Small intestine (tissue), 7 donors: ENCODE results near the gene TAF11L12. TPM values are rescaled to one million over a fixed set of nuclear protein-coding genes. Genes with fewer than 3 reads are reported as not detected.
"Not testable (repeated sequence)": the region's sequence is repeated elsewhere in the genome, so short reads cannot be mapped to it uniquely, and the experiment has no call there.

Experiments used
- DNase-seq, 2 donors: peaks; one replicate each; pipeline versions ENCODE4 v3.0.0 to v3.0.0-alpha.2; 2013
- FAIRE-seq: peaks from 2 replicates; lab custom pipeline; 2012; peaks lifted over from hg19 to GRCh38; lab: Jason Lieb, UNC
- H3K27ac ChIP-seq, 3 donors: one replicate each; pipeline ENCODE4 v1.5.1; 2013; ENCODE audit warnings: low read length in 2 of 3, mild to moderate bottlenecking in 2 of 3, control low read depth in 1 of 3, inconsistent platforms in 1 of 3, low read depth in 1 of 3, moderate library complexity in 1 of 3
- H3K27me3 ChIP-seq, 3 donors: one replicate each; pipeline ENCODE4 v1.6.1; 2013; ENCODE audit warnings: low read length in 3 of 3, inconsistent platforms in 1 of 3; ENCODE audit not compliant: control insufficient read depth in 3 of 3, insufficient read depth in 3 of 3
- H3K36me3 ChIP-seq, 3 donors: one replicate each; pipeline ENCODE4 v1.6.1; 2013; ENCODE audit warnings: low read length in 3 of 3, inconsistent platforms in 1 of 3, low read depth in 1 of 3, mild to moderate bottlenecking in 1 of 3, moderate library complexity in 1 of 3; ENCODE audit not compliant: control insufficient read depth in 3 of 3, insufficient read depth in 2 of 3
- H3K4me1 ChIP-seq, 3 donors: one replicate each; pipeline ENCODE4 v1.6.1; 2013; ENCODE audit warnings: low read length in 2 of 3, inconsistent platforms in 1 of 3, low read depth in 1 of 3, mild to moderate bottlenecking in 1 of 3, moderate library complexity in 1 of 3; ENCODE audit not compliant: control insufficient read depth in 3 of 3, insufficient read depth in 2 of 3
- H3K4me3 ChIP-seq, 3 donors: one replicate each; pipeline ENCODE4 v1.5.1; 2013; ENCODE audit warnings: low read length in 3 of 3, control low read depth in 1 of 3, inconsistent platforms in 1 of 3, low read depth in 1 of 3, mild to moderate bottlenecking in 1 of 3, moderate library complexity in 1 of 3
- H3K9me3 ChIP-seq, 2 donors: one replicate each; pipeline ENCODE4 v1.6.1; 2013; ENCODE audit warnings: low read depth in 1 of 2, low read length in 1 of 2; ENCODE audit not compliant: control insufficient read depth in 2 of 2, insufficient read depth in 1 of 2
- WGBS, 3 donors: extraction: QIAGEN DNeasy Blood & Tissue Kit; methylation state at CpG; one replicate each; pipeline ENCODE4 v1.1.7; 2013; 5-methylcytosine and 5-hydroxymethylcytosine counted together
- polyA plus RNA-seq, 4 donors: library from polyadenylated mRNA; stranded (reverse) in 3 of 4; unstranded in 1 of 4; fragments of 200-250 nt in 3 of 4; fragments of 120-200 nt in 1 of 4; gene quantifications; one replicate each; pipeline versions ENCODE4 v1.2.1 to v1.2.3, GENCODE V29; 2013
- donor health status: healthy with polysubstance abuse.
- donor health status: control.
- donor health status: control.
- donor health status: Bipolar disorder and iron deficiency.
- donor health status: healthy.

TAF11L12 gene
- polyA plus RNA-seq, 4 donors = not detected

- no peak overlapping the region for H3K4me3 ChIP-seq
- FAIRE-seq = no peak
- peaks cover 0 to 10% of the 10 kb centered on the region in 2 donors for H3K9me3 ChIP-seq
- no peaks in the 10 kb centered on the region for H3K4me1 ChIP-seq
- no peaks in the 10 kb centered on the region for H3K27me3 ChIP-seq
- 86 to 87% (median 87%) methylated on average over 17 of the region's 17 CpGs for WGBS, 3 donors
- no peaks in the 10 kb centered on the region for H3K36me3 ChIP-seq
- no peak overlapping the region for H3K27ac ChIP-seq
- DNase-seq = no peak
Measured at GRCh38 chr5:17614872-17615605, 4.8 kb downstream of the TAF11L12 start.

GRCh38 chr5:17619354-17619753 lies 9.2 kb downstream of the TAF11L12 start:
- no peaks in the 10 kb centered on the region for H3K27me3 ChIP-seq
- H3K4me3 ChIP-seq = no peak overlapping the region
- H3K27ac ChIP-seq = no peak overlapping the region
- H3K4me1 ChIP-seq = no peaks in the 10 kb centered on the region
- no peaks in the 10 kb centered on the region for H3K36me3 ChIP-seq
- no peak for FAIRE-seq
- peaks cover 0 to 14% of the 10 kb centered on the region in 2 donors for H3K9me3 ChIP-seq
- 83 to 100% (median 89%) methylated on average over 1 to 3 of the region's 3 CpGs for whole genome bisulfite sequencing, 3 donors
- DNase-seq = no peak

GRCh38 chr5:17620627-17621026 lies 10.4 kb downstream of the TAF11L12 start:
- Histone ChIP-seq H3K4me3 (no peak overlapping the region), H3K27ac (no peak overlapping the region), H3K9me3 (peaks cover 0 to 10% of the 10 kb centered on the region in 2 donors), H3K36me3 (no peaks in the 10 kb centered on the region), H3K27me3 (no peaks in the 10 kb centered on the region), H3K4me1 (no peaks in the 10 kb centered on the region)
- DNase-seq (no peak), FAIRE-seq (no peak)
- WGBS, 3 donors = 81 to 86% (median 86%) methylated on average over 15 to 17 of the region's 17 CpGs

- Histone ChIP-seq H3K27ac (no peak overlapping the region), H3K27me3 (no peaks in the 10 kb centered on the region), H3K4me3 (no peak overlapping the region), H3K9me3 (peaks cover 0 to 3% of the 10 kb centered on the region in 2 donors), H3K4me1 (no peaks in the 10 kb centered on the region), H3K36me3 (no peaks in the 10 kb centered on the region)
- FAIRE-seq = no peak
- WGBS, 3 donors = 82 to 92% (median 90%) methylated on average over 11 of the region's 11 CpGs
- no peak for DNase-seq
Measured at GRCh38 chr5:17625686-17626085, 15.5 kb downstream of the TAF11L12 start.

GRCh38 chr5:17631788-17632187 lies 21.6 kb downstream of the TAF11L12 start, which contains the start of gene TAF11L13:
Gene TAF11L13 (plus strand): TSS chr5:17632088.
- not testable (repeated sequence) for H3K27me3 ChIP-seq, H3K4me1 ChIP-seq, H3K9me3 ChIP-seq, H3K27ac ChIP-seq, H3K36me3 ChIP-seq, DNase-seq, FAIRE-seq, H3K4me3 ChIP-seq
- WGBS, 3 donors = 65 to 83% (median 77%) methylated on average over 4 to 9 of the region's 12 CpGs

GRCh38 chr5:17634160-17634559 lies 24.0 kb downstream of the TAF11L12 start, which contains the start of gene TAF11L14:
Gene TAF11L14 (plus strand): TSS chr5:17634460.
- H3K27me3 ChIP-seq = no peaks in the 10 kb centered on the region
- H3K4me3 ChIP-seq = no peak within 1 kb of the TSS
- H3K27ac ChIP-seq = no peak within 1 kb of the TSS
- 77 to 86% (median 85%) methylated on average over 5 of the region's 5 CpGs for WGBS, 3 donors
- no peaks in the 10 kb centered on the region for H3K4me1 ChIP-seq
- no peaks in the 10 kb centered on the region for H3K36me3 ChIP-seq
- no peak for DNase-seq
- FAIRE-seq = no peak
- peaks cover 0 to 8% of the 10 kb centered on the region in 2 donors for H3K9me3 ChIP-seq

GRCh38 chr5:17649232-17649631 lies 39.0 kb downstream of the TAF11L12 start:
- not testable (repeated sequence) for H3K4me3 ChIP-seq, H3K36me3 ChIP-seq, DNase-seq, FAIRE-seq, H3K27me3 ChIP-seq, H3K4me1 ChIP-seq, H3K27ac ChIP-seq
- peaks cover 0 to 11% of the 10 kb centered on the region in 2 donors for H3K9me3 ChIP-seq
- WGBS, 3 donors = 90 to 95% (median 95%) methylated on average over 10 of the region's 10 CpGs

- not testable (repeated sequence) for H3K9me3 ChIP-seq, FAIRE-seq, H3K27ac ChIP-seq, H3K36me3 ChIP-seq, H3K4me3 ChIP-seq, H3K27me3 ChIP-seq, DNase-seq, H3K4me1 ChIP-seq
- WGBS, 3 donors = 96 to 97% (median 96%) methylated on average over 27 to 32 of the region's 32 CpGs
Measured at GRCh38 chr5:17655201-17655759, 45.1 kb downstream of the TAF11L12 start.
